Ectodermal cell (in vitro differentiated cells): Measurements from ENCODE around the gene PSTK.

Experiments
- H3K27ac ChIP-seq: 2 replicates; pipeline ENCODE4 v1.7.0; 2013; ENCODE audit warnings: mild to moderate bottlenecking, low read depth, low read length; ENCODE audit not compliant: insufficient read depth, poor library complexity, severe bottlenecking
- H3K27me3 ChIP-seq: 2 replicates; pipeline ENCODE4 v1.7.0; 2013; ENCODE audit warnings: mild to moderate bottlenecking, low read length; ENCODE audit not compliant: insufficient read depth, control insufficient read depth, poor library complexity, severe bottlenecking
- H3K36me3 ChIP-seq: one replicate; pipeline ENCODE4 v1.7.0; 2013; ENCODE audit warnings: low read length; ENCODE audit not compliant: control insufficient read depth, insufficient read depth
- H3K4me1 ChIP-seq: one replicate; pipeline ENCODE4 v1.7.0; 2013; ENCODE audit warnings: low read length; ENCODE audit not compliant: control insufficient read depth, insufficient read depth
- H3K4me3 ChIP-seq: 2 replicates; pipeline ENCODE4 v1.7.0; 2013; ENCODE audit warnings: low read depth, low read length, control low read depth; ENCODE audit not compliant: insufficient read depth
- H3K9me3 ChIP-seq: 2 replicates; pipeline ENCODE4 v1.7.0; 2013; ENCODE audit warnings: mild to moderate bottlenecking, low read length, moderate library complexity; ENCODE audit not compliant: control insufficient read depth
- WGBS, 2 experiments: methylation state at CpG; one replicate each; pipeline ENCODE4 v1.1.7; 2013; ENCODE audit warnings: missing lambda C conversion rate in 2 of 2; 5-methylcytosine and 5-hydroxymethylcytosine counted together

PSTK gene

GRCh38 chr10:123007558-123008354 lies 27.6 kb downstream of the PSTK start:
- peaks cover 17% of the 10 kb centered on the region for H3K27me3 ChIP-seq
- WGBS, 2 experiments, result 6 to 8% methylated on average over 30 of the region's 30 CpGs
- peak overlapping the region; percentile 98 for H3K4me3 ChIP-seq
- no peaks in the 10 kb centered on the region for H3K9me3 ChIP-seq
- H3K4me1 ChIP-seq, result peaks cover 10% of the 10 kb centered on the region
- no peaks in the 10 kb centered on the region for H3K36me3 ChIP-seq
- peak overlapping the region; percentile 82 for H3K27ac ChIP-seq

DNA sequence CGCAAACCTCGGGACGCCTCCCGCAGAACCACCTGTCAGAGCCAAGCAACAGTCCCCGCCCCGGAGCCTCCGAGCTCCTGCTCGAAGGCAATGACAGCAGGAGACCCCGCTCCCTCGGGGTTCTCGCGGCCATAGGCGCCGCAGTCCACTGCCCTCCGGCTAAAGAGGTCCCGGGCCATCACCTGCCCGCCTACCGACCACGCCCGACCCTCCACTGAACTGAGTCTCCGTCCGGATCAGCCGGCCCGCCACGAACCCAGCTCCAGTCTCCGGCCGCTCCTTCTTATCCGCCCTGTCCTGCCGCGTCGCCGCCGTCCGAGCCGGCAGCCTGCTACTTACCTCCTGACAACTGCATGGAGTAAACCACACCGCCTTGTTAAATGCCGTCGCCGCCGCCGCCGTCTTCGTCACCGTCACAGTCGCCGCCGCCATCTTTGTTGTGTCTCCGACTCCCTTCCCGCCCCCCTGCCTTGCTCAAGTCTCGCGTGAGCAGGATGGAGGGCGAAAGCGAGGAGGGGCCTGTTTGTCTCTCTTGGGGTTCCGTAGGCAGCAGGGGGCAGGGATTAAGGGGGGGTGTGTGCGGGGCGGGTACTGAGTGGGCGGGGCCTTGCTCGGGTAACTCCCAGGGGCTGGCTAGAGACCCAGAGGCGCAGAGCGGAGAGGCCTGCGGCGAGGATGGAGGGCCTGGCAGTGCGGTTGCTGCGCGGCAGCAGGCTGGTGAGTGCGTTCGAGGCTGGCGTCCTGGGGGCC lies 28.3 kb downstream of the PSTK start, which contains the start of the genes ACADSB and IKZF5:
ACADSB (plus strand) TSS at position 652 of the 750 bp plus-strand sequence; CDS start at position 676, 24 bp downstream.
IKZF5 (minus strand) TSS at position 441 of the 750 bp plus-strand sequence. CDS start 10,170 bp downstream, outside the sequence.
- H3K4me3 ChIP-seq, result peak within 1 kb of the TSS; percentile 98
- H3K27me3 ChIP-seq, result peaks cover 17% of the 10 kb centered on the region
- H3K4me1 ChIP-seq, result peaks cover 10% of the 10 kb centered on the region
- 0% methylated on average over 68 of the region's 68 CpGs for WGBS, 2 experiments
- H3K36me3 ChIP-seq, result no peaks in the 10 kb centered on the region
- H3K9me3 ChIP-seq, result no peaks in the 10 kb centered on the region
- H3K27ac ChIP-seq, result peak within 1 kb of the TSS; percentile 82

DNA sequence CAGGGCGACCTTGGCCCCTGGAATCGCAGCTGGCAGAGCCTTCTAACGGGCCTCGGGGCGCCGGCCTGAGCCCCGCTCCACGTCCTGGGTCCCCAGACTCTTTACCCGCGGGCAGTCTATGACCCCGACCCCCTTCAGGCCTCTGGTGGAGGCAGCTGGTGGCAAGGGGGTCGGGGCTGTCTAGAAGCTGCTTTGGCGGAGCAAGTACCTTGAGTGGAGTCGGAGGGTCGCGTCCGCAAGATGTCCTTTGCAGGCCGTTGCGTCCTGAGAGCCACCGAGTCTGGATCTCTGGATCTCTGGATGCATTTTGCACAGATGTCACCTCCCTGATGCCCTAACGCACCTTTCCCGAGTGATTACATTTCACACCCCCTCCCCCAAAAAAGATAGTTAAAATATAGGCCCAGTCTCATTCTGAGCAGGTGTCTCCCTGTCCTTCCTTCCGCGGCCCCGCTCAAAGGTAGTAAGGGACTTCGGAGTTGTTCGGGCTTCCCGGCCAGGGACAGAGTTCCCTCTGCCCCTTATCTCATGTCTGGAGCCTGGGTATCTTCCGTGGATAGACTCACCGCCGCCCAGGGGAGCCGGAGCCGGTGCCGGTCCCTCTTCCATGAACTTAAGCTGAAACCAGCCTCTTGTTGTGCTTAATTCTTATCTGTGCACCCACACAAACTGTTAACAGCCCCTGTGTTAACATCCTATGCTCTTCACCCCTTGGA lies 29.1 kb downstream of the PSTK start:
- Histone ChIP-seq H3K27ac (no peak overlapping the region), H3K4me1 (peaks cover 10% of the 10 kb centered on the region), H3K9me3 (no peaks in the 10 kb centered on the region), H3K27me3 (peaks cover 17% of the 10 kb centered on the region), H3K4me3 (peak overlapping the region; percentile 98), H3K36me3 (no peaks in the 10 kb centered on the region)
- 2 to 3% methylated on average over 33 of the region's 34 CpGs for WGBS, 2 experiments

- Histone ChIP-seq H3K27ac (no peak overlapping the region), H3K4me1 (peaks cover 9% of the 10 kb centered on the region), H3K4me3 (no peak overlapping the region), H3K36me3 (no peaks in the 10 kb centered on the region), H3K9me3 (no peaks in the 10 kb centered on the region), H3K27me3 (peaks cover 17% of the 10 kb centered on the region)
- 93 to 95% methylated on average over 3 of the region's 3 CpGs for WGBS, 2 experiments
Measured at GRCh38 chr10:123011987-123012386, 31.8 kb downstream of the PSTK start.

- Histone ChIP-seq H3K36me3 (no peaks in the 10 kb centered on the region), H3K27ac (no peak overlapping the region), H3K4me1 (no peaks in the 10 kb centered on the region), H3K9me3 (no peaks in the 10 kb centered on the region), H3K27me3 (peaks cover 17% of the 10 kb centered on the region), H3K4me3 (no peak overlapping the region)
- WGBS, 2 experiments, result 91 to 93% methylated on average over 43 of the region's 43 CpGs
Measured at GRCh38 chr10:123013456-123014419, 33.5 kb downstream of the PSTK start.

- no peaks in the 10 kb centered on the region for H3K4me1 ChIP-seq
- H3K4me3 ChIP-seq, result no peak overlapping the region
- H3K9me3 ChIP-seq, result no peaks in the 10 kb centered on the region
- peaks cover 12% of the 10 kb centered on the region for H3K27me3 ChIP-seq
- H3K27ac ChIP-seq, result no peak overlapping the region
- WGBS, 2 experiments, result 93% methylated on average over 2 of the region's 2 CpGs
- H3K36me3 ChIP-seq, result no peaks in the 10 kb centered on the region
Measured at GRCh38 chr10:123014772-123015171, 34.6 kb downstream of the PSTK start.

DNA sequence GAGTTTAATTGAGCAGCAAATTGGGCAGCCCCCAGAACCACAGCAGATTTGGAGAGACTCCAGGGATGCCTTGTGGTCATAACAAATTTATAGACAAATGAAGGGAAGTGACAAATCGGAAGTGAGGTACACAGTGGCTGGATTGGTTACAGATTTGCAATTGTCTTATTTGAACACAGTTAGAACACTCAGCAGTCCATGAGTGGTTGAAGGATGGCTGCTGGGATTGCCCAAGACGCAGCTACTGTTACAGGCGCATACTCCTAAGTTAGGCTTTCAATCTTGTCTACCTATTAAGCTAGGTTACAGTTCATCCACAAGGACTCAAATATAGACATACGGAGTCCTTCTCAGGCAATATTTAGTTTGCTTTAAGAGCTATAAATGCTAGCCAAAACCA lies 36.0 kb downstream of the PSTK start:
- Histone ChIP-seq H3K9me3 (no peaks in the 10 kb centered on the region), H3K27ac (no peak overlapping the region), H3K36me3 (no peaks in the 10 kb centered on the region), H3K4me1 (no peaks in the 10 kb centered on the region), H3K27me3 (no peaks in the 10 kb centered on the region), H3K4me3 (no peak overlapping the region)
- 94 to 96% methylated on average over 4 of the region's 4 CpGs for WGBS, 2 experiments

DNA sequence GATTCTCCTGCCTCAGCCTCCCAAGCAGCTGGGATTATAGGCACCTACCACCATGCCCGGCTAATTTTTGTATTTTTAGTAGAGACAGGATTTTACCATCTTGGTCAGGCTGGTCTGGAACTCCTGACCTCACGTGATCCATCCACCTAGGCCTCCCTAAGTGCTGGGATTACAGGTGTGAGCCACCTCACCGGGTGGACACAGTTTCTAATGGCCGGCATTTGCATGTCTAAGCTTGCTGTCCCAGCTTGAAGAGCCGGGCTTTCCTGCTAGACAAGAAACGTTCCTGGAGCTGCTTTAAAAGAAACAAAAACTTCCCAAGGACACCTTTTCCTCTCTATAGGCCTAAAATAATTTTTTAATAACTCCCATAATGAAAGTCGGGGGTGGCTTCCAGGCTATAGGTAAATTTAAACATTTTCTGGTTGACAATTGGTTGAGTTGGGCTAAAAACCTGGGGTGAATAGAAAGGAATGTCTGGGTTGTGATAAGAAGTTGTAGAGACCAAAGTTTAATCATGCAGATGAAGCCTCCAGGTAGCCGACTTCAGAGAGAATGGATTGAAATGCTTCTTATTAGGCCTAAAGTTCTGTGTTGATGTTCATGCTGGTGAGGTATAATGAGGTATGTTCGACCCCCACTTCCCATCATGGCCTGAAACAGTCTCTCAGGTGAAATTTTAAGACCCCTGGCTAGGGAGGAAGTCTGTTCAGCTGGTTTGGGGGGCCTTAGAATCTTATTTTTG lies 37.4 kb downstream of the PSTK start:
- 54 to 61% methylated on average over 9 of the region's 9 CpGs for WGBS, 2 experiments

GRCh38 chr10:123018531-123018930 lies 38.3 kb downstream of the PSTK start:
- no peaks in the 10 kb centered on the region for H3K9me3 ChIP-seq
- H3K4me1 ChIP-seq, result peaks cover 3% of the 10 kb centered on the region
- whole genome bisulfite sequencing, 2 experiments, result 89 to 92% methylated on average over 6 to 7 of the region's 7 CpGs

More for the DNA sequence above, 37.4 kb downstream of the PSTK start:
- Histone ChIP-seq H3K27me3 (no peaks in the 10 kb centered on the region), H3K4me3 (no peak overlapping the region), H3K27ac (no peak overlapping the region), H3K4me1 (no peaks in the 10 kb centered on the region), H3K36me3 (no peaks in the 10 kb centered on the region), H3K9me3 (no peaks in the 10 kb centered on the region)

More at GRCh38 chr10:123018531-123018930, 38.3 kb downstream of the PSTK start:
- no peak overlapping the region for H3K4me3 ChIP-seq
- H3K27ac ChIP-seq, result no peak overlapping the region
- no peaks in the 10 kb centered on the region for H3K36me3 ChIP-seq
- H3K27me3 ChIP-seq, result no peaks in the 10 kb centered on the region
